Small intestine (tissue), 7 donors: Measurements from ENCODE around the gene COL11A2. TPM values are rescaled to one million over a fixed set of nuclear protein-coding genes. Genes with fewer than 3 reads are reported as not detected.
A peak's percentile ranks its signal among the peaks of the same experiment; 100 is the strongest.
"Not testable (repeated sequence)": the region's sequence is repeated elsewhere in the genome, so short reads cannot be mapped to it uniquely, and the experiment has no call there.

ENCODE experiments used
- DNase-seq, 2 donors: peaks; one replicate each; pipeline versions ENCODE4 v3.0.0 to v3.0.0-alpha.2; 2013
- FAIRE-seq: peaks from 2 replicates; lab custom pipeline; 2012; peaks lifted over from hg19 to GRCh38; lab: Jason Lieb, UNC
- H3K27ac ChIP-seq, 3 donors: one replicate each; pipeline ENCODE4 v1.5.1; 2013; ENCODE audit warnings: low read length in 2 of 3, mild to moderate bottlenecking in 2 of 3, control low read depth in 1 of 3, inconsistent platforms in 1 of 3, low read depth in 1 of 3, moderate library complexity in 1 of 3
- H3K27me3 ChIP-seq, 3 donors: one replicate each; pipeline ENCODE4 v1.6.1; 2013; ENCODE audit warnings: low read length in 3 of 3, inconsistent platforms in 1 of 3; ENCODE audit not compliant: control insufficient read depth in 3 of 3, insufficient read depth in 3 of 3
- H3K36me3 ChIP-seq, 3 donors: one replicate each; pipeline ENCODE4 v1.6.1; 2013; ENCODE audit warnings: low read length in 3 of 3, inconsistent platforms in 1 of 3, low read depth in 1 of 3, mild to moderate bottlenecking in 1 of 3, moderate library complexity in 1 of 3; ENCODE audit not compliant: control insufficient read depth in 3 of 3, insufficient read depth in 2 of 3
- H3K4me1 ChIP-seq, 3 donors: one replicate each; pipeline ENCODE4 v1.6.1; 2013; ENCODE audit warnings: low read length in 2 of 3, inconsistent platforms in 1 of 3, low read depth in 1 of 3, mild to moderate bottlenecking in 1 of 3, moderate library complexity in 1 of 3; ENCODE audit not compliant: control insufficient read depth in 3 of 3, insufficient read depth in 2 of 3
- H3K4me3 ChIP-seq, 3 donors: one replicate each; pipeline ENCODE4 v1.5.1; 2013; ENCODE audit warnings: low read length in 3 of 3, control low read depth in 1 of 3, inconsistent platforms in 1 of 3, low read depth in 1 of 3, mild to moderate bottlenecking in 1 of 3, moderate library complexity in 1 of 3
- H3K9me3 ChIP-seq, 2 donors: one replicate each; pipeline ENCODE4 v1.6.1; 2013; ENCODE audit warnings: low read depth in 1 of 2, low read length in 1 of 2; ENCODE audit not compliant: control insufficient read depth in 2 of 2, insufficient read depth in 1 of 2
- WGBS, 3 donors: extraction: QIAGEN DNeasy Blood & Tissue Kit; methylation state at CpG; one replicate each; pipeline ENCODE4 v1.1.7; 2013; 5-methylcytosine and 5-hydroxymethylcytosine counted together
- polyA plus RNA-seq, 4 donors: library from polyadenylated mRNA; stranded (reverse) in 3 of 4; unstranded in 1 of 4; fragments of 200-250 nt in 3 of 4; fragments of 120-200 nt in 1 of 4; gene quantifications; one replicate each; pipeline versions ENCODE4 v1.2.1 to v1.2.3, GENCODE V29; 2013
- donor health status: healthy with polysubstance abuse.
- donor health status: control.
- donor health status: control.
- donor health status: Bipolar disorder and iron deficiency.
- donor health status: healthy.

COL11A2 gene
- polyA plus RNA-seq, 4 donors, result 0.27 to 7.5 (median 0.62) TPM

- not testable (repeated sequence) for H3K36me3 ChIP-seq, H3K27ac ChIP-seq, H3K27me3 ChIP-seq, H3K4me3 ChIP-seq, FAIRE-seq, H3K4me1 ChIP-seq, H3K9me3 ChIP-seq, DNase-seq
- 92 to 96% (median 93%) methylated on average over 3 of the region's 3 CpGs for WGBS, 3 donors
Observed at GRCh38 chr6:33150560-33150959, 41.7 kb downstream of the COL11A2 start.

- no peak overlapping the region for H3K4me3 ChIP-seq
- no peaks in the 10 kb centered on the region for H3K36me3 ChIP-seq
- DNase-seq (peak; percentile 33 to 41), FAIRE-seq (no peak)
- no peak overlapping the region for H3K27ac ChIP-seq
- 42 to 48% (median 47%) methylated on average over 8 of the region's 8 CpGs for WGBS, 3 donors
- H3K4me1 ChIP-seq, result no peaks in the 10 kb centered on the region
- peaks cover 0 to 7% (median 3%) of the 10 kb centered on the region in 3 donors for H3K27me3 ChIP-seq
- peaks cover 0 to 3% of the 10 kb centered on the region in 2 donors for H3K9me3 ChIP-seq
Observed at GRCh38 chr6:33147807-33148666, 44.2 kb downstream of the COL11A2 start.

- WGBS, 3 donors, result 0 to 17% (median 10%) methylated on average over 1 of the region's 1 CpG
- H3K4me3 ChIP-seq, result no peak overlapping the region
- H3K4me1 ChIP-seq, result no peaks in the 10 kb centered on the region
- H3K9me3 ChIP-seq, result no peaks in the 10 kb centered on the region
- no peak overlapping the region for H3K27ac ChIP-seq
- H3K27me3 ChIP-seq, result peaks cover 0 to 14% (median 7%) of the 10 kb centered on the region in 3 donors
- peak in 1 of 2 donors; percentile 13 for DNase-seq
- H3K36me3 ChIP-seq, result no peaks in the 10 kb centered on the region
- no peak for FAIRE-seq
Observed at GRCh38 chr6:33144373-33144772, 47.9 kb downstream of the COL11A2 start.

GRCh38 chr6:33143113-33143770 lies 49.0 kb downstream of the COL11A2 start:
- DNase-seq, result no peak
- no peak for FAIRE-seq
- peaks cover 0 to 11% (median 7%) of the 10 kb centered on the region in 3 donors for H3K27me3 ChIP-seq
- H3K27ac ChIP-seq, result no peak overlapping the region
- H3K4me3 ChIP-seq, result no peak overlapping the region
- H3K9me3 ChIP-seq, result no peaks in the 10 kb centered on the region
- 75 to 81% (median 78%) methylated on average over 14 of the region's 14 CpGs for WGBS, 3 donors
- no peaks in the 10 kb centered on the region for H3K36me3 ChIP-seq
- no peaks in the 10 kb centered on the region for H3K4me1 ChIP-seq

GRCh38 chr6:33142501-33143070 lies 49.7 kb downstream of the COL11A2 start:
- no peak for FAIRE-seq
- no peaks in the 10 kb centered on the region for H3K36me3 ChIP-seq
- peaks cover 0 to 11% (median 7%) of the 10 kb centered on the region in 3 donors for H3K27me3 ChIP-seq
- no peak for DNase-seq
- H3K4me1 ChIP-seq, result no peaks in the 10 kb centered on the region
- H3K4me3 ChIP-seq, result no peak overlapping the region
- WGBS, 3 donors, result 47 to 63% (median 54%) methylated on average over 5 of the region's 5 CpGs
- H3K9me3 ChIP-seq, result no peaks in the 10 kb centered on the region
- H3K27ac ChIP-seq, result no peak overlapping the region

GRCh38 chr6:33140556-33140955 lies 51.7 kb downstream of the COL11A2 start:
- Histone ChIP-seq H3K4me1 (no peaks in the 10 kb centered on the region), H3K27ac (no peak overlapping the region), H3K4me3 (no peak overlapping the region), H3K36me3 (no peaks in the 10 kb centered on the region), H3K9me3 (no peaks in the 10 kb centered on the region), H3K27me3 (peaks cover 0 to 11% (median 7%) of the 10 kb centered on the region in 3 donors)
- no peak for FAIRE-seq
- WGBS, 3 donors, result 75 to 80% (median 78%) methylated on average over 7 of the region's 7 CpGs
- DNase-seq, result no peak

- 67 to 73% (median 72%) methylated on average over 8 of the region's 8 CpGs for WGBS, 3 donors
- FAIRE-seq (no peak), DNase-seq (no peak)
- Histone ChIP-seq H3K4me1 (no peaks in the 10 kb centered on the region), H3K27ac (no peak overlapping the region), H3K4me3 (no peak overlapping the region), H3K27me3 (peaks cover 0 to 11% (median 7%) of the 10 kb centered on the region in 3 donors), H3K9me3 (no peaks in the 10 kb centered on the region), H3K36me3 (no peaks in the 10 kb centered on the region)
Observed at GRCh38 chr6:33139596-33140206, 52.6 kb downstream of the COL11A2 start.

GRCh38 chr6:33136310-33136900 lies 55.9 kb downstream of the COL11A2 start:
- H3K9me3 ChIP-seq, result no peaks in the 10 kb centered on the region
- H3K4me3 ChIP-seq, result no peak overlapping the region
- H3K27ac ChIP-seq, result no peak overlapping the region
- WGBS, 3 donors, result 53 to 65% (median 55%) methylated on average over 4 of the region's 4 CpGs
- no peaks in the 10 kb centered on the region for H3K4me1 ChIP-seq
- FAIRE-seq (no peak), DNase-seq (no peak)
- H3K27me3 ChIP-seq, result no peaks in the 10 kb centered on the region
- H3K36me3 ChIP-seq, result no peaks in the 10 kb centered on the region
